ENCODE results near the gene ZNF485. TPM values are rescaled to one million over a fixed set of nuclear protein-coding genes. Genes with fewer than 3 reads are reported as not detected.
"Not testable (repeated sequence)": the region's sequence is repeated elsewhere in the genome, so short reads cannot be mapped to it uniquely, and the experiment has no call there.

Gene ZNF485
- total RNA-seq, 1 donor from 2014 or later: 9.0 TPM

GRCh38 chr10:43576580-43576979 is 29.7 kb upstream of the ZNF485 start:
- peaks cover 38% of the 10 kb centered on the region for H3K4me1 Mint-ChIP-seq
- H3K4me3 Mint-ChIP-seq: no peak overlapping the region
- peaks cover 5% of the 10 kb centered on the region for H3K9me3 Mint-ChIP-seq
- H3K27ac Mint-ChIP-seq: no peak overlapping the region
- intact Hi-C loops (cut with micrococcal nuclease): no loop called here
- DNase-seq (no peak), ATAC-seq (ENCODE audit: low read depth) (no peak)
- peaks cover 2% of the 10 kb centered on the region for H3K27me3 Mint-ChIP-seq
- POLR2A ChIA-PET: no interaction called here
- TF ChIP-seq CTCF (IDR thresholded peaks at IDR 0.05): no peak
- CTCF ChIA-PET: no interaction called here
- H3K36me3 Mint-ChIP-seq (ENCODE audit: low read depth): peaks cover 1% of the 10 kb centered on the region

GRCh38 chr10:43584051-43584450 is 22.2 kb upstream of the ZNF485 start:
- ChIA-PET CTCF (no interaction called here), POLR2A (no interaction called here)
- no peak overlapping the region for H3K4me3 Mint-ChIP-seq
- no peak for DNase-seq
- ATAC-seq (ENCODE audit: low read depth): no peak
- H3K27ac Mint-ChIP-seq: no peak overlapping the region
- H3K9me3 Mint-ChIP-seq: no peaks in the 10 kb centered on the region
- no peaks in the 10 kb centered on the region for H3K4me1 Mint-ChIP-seq
- H3K36me3 Mint-ChIP-seq (ENCODE audit: low read depth): no peaks in the 10 kb centered on the region
- no peak for TF ChIP-seq CTCF (IDR thresholded peaks at IDR 0.05)
- intact Hi-C loops (cut with micrococcal nuclease): no loop called here
- peaks cover 22% of the 10 kb centered on the region for H3K27me3 Mint-ChIP-seq

- no peaks in the 10 kb centered on the region for H3K4me1 Mint-ChIP-seq
- ATAC-seq (ENCODE audit: low read depth): no peak
- H3K36me3 Mint-ChIP-seq (ENCODE audit: low read depth): no peaks in the 10 kb centered on the region
- no peak for DNase-seq
- ChIA-PET POLR2A (no interaction called here), CTCF (no interaction called here)
- H3K27me3 Mint-ChIP-seq: peaks cover 22% of the 10 kb centered on the region
- intact Hi-C loops (cut with micrococcal nuclease): no loop called here
- H3K27ac Mint-ChIP-seq: no peak overlapping the region
- TF ChIP-seq CTCF (IDR thresholded peaks at IDR 0.05): no peak
- H3K9me3 Mint-ChIP-seq: no peaks in the 10 kb centered on the region
- no peak overlapping the region for H3K4me3 Mint-ChIP-seq
These were observed 21.2 kb upstream of the ZNF485 start for GRCh38 chr10:43585046-43585445.

GRCh38 chr10:43585981-43586729 is 20.1 kb upstream of the ZNF485 start:
- no peak overlapping the region for H3K4me3 Mint-ChIP-seq
- ChIA-PET POLR2A (no interaction called here), CTCF (no interaction called here)
- H3K4me1 Mint-ChIP-seq: no peaks in the 10 kb centered on the region
- no peak for TF ChIP-seq CTCF (IDR thresholded peaks at IDR 0.05)
- no peak overlapping the region for H3K27ac Mint-ChIP-seq
- no peak for DNase-seq
- no peaks in the 10 kb centered on the region for H3K9me3 Mint-ChIP-seq
- no peak for ATAC-seq (ENCODE audit: low read depth)
- intact Hi-C loops (cut with micrococcal nuclease): no loop called here
- H3K27me3 Mint-ChIP-seq: peaks cover 22% of the 10 kb centered on the region
- H3K36me3 Mint-ChIP-seq (ENCODE audit: low read depth): no peaks in the 10 kb centered on the region

GRCh38 chr10:43586730-43587115 is 19.5 kb upstream of the ZNF485 start:
- peaks cover 20% of the 10 kb centered on the region for H3K27me3 Mint-ChIP-seq
- DNase-seq; intact Hi-C loops (cut with micrococcal nuclease); H3K9me3 Mint-ChIP-seq; ATAC-seq (ENCODE audit: low read depth); H3K27ac Mint-ChIP-seq; POLR2A ChIA-PET; H3K4me1 Mint-ChIP-seq; CTCF ChIA-PET; H3K4me3 Mint-ChIP-seq; H3K36me3 Mint-ChIP-seq (ENCODE audit: low read depth): not testable (repeated sequence)
